HEK293 (cell line): ENCODE measurements around the gene EPHX1.

Experiments
- BCL11A ChIP-seq: fragments of 450-650 bp; formaldehyde crosslinking; IDR thresholded peaks from 2 replicates; pipeline ENCODE4 v1.5.1; 2016; ENCODE audit warnings: low read depth, missing biosample characterization, missing genetic modification characterization
- KLF16 ChIP-seq: fragments of 450-650 bp; formaldehyde crosslinking; IDR thresholded peaks from 2 replicates; pipeline ENCODE4 v1.5.1; 2017; ENCODE audit warnings: missing biosample characterization, missing genetic modification characterization
- KLF8 ChIP-seq: fragments of 450-650 bp; formaldehyde crosslinking; IDR thresholded peaks from 2 replicates; pipeline ENCODE4 v1.5.1; 2016; ENCODE audit warnings: missing biosample characterization, missing genetic modification characterization
- MEIS1 ChIP-seq: sonication (generic); formaldehyde crosslinking; IDR thresholded peaks from 2 replicates; pipeline ENCODE4 v1.8.1; 2022; ENCODE audit warnings: missing genetic modification reagents, mild to moderate bottlenecking, borderline replicate concordance
- OSR2 ChIP-seq: fragments of 450-650 bp; formaldehyde crosslinking; IDR thresholded peaks from 2 replicates; pipeline ENCODE4 v1.5.1; 2016; ENCODE audit warnings: missing biosample characterization, missing genetic modification characterization
- SP7 ChIP-seq: fragments of 450-650 bp; formaldehyde crosslinking; IDR thresholded peaks from 2 replicates; pipeline ENCODE4 v1.5.1; 2016; ENCODE audit warnings: missing biosample characterization, missing genetic modification characterization
- TCF7L2 ChIP-seq: IDR thresholded peaks from 2 replicates; pipeline ENCODE4 v1.6.1; 2011; ENCODE audit warnings: low read depth, mild to moderate bottlenecking, inconsistent platforms, low read length, moderate library complexity, borderline replicate concordance
- WT1 ChIP-seq: fragments of 450-650 bp; formaldehyde crosslinking; IDR thresholded peaks from 2 replicates; pipeline ENCODE4 v1.5.1; 2016; ENCODE audit warnings: missing biosample characterization, missing genetic modification characterization
- ZBTB17 ChIP-seq: fragments of 450-650 bp; formaldehyde crosslinking; IDR thresholded peaks from 2 replicates; pipeline ENCODE4 v1.5.1; 2016; ENCODE audit warnings: missing biosample characterization, missing genetic modification characterization
- ZBTB20 ChIP-seq: fragments of 450-650 bp; formaldehyde crosslinking; IDR thresholded peaks from 2 replicates; pipeline ENCODE4 v1.5.1; 2016; ENCODE audit warnings: missing biosample characterization, missing genetic modification characterization
- ZFP3 ChIP-seq: fragments of 450-650 bp; formaldehyde crosslinking; IDR thresholded peaks from 2 replicates; pipeline ENCODE4 v1.5.1; 2016; ENCODE audit warnings: low read depth, missing biosample characterization, missing genetic modification characterization
- ZNF140 ChIP-seq: fragments of 450-650 bp; formaldehyde crosslinking; IDR thresholded peaks from 2 replicates; pipeline ENCODE4 v1.5.1; 2016; ENCODE audit warnings: missing biosample characterization, missing genetic modification characterization
- ZNF211 ChIP-seq: fragments of 450-650 bp; formaldehyde crosslinking; IDR thresholded peaks from 2 replicates; pipeline ENCODE4 v1.5.1; 2016; ENCODE audit warnings: low read depth, missing biosample characterization, missing genetic modification characterization
- ZNF324 ChIP-seq: fragments of 450-650 bp; formaldehyde crosslinking; IDR thresholded peaks from 2 replicates; pipeline ENCODE4 v1.5.1; 2016; ENCODE audit warnings: missing biosample characterization, missing genetic modification characterization
- ZNF48 ChIP-seq: fragments of 450-650 bp; formaldehyde crosslinking; IDR thresholded peaks from 2 replicates; pipeline ENCODE4 v1.5.1; 2016; ENCODE audit warnings: missing biosample characterization, missing genetic modification characterization
- ZNF501 ChIP-seq: fragments of 450-650 bp; formaldehyde crosslinking; IDR thresholded peaks from 2 replicates; pipeline ENCODE4 v1.5.1; 2016; ENCODE audit warnings: missing biosample characterization, missing genetic modification characterization
- ZNF514 ChIP-seq: fragments of 450-650 bp; formaldehyde crosslinking; IDR thresholded peaks from 2 replicates; pipeline ENCODE4 v1.5.1; 2016; ENCODE audit warnings: missing biosample characterization, missing genetic modification characterization
- ZNF629 ChIP-seq: fragments of 450-650 bp; formaldehyde crosslinking; IDR thresholded peaks from 2 replicates; pipeline ENCODE4 v1.5.1; 2017; ENCODE audit warnings: missing biosample characterization, missing genetic modification characterization
- ZNF654 ChIP-seq: fragments of 450-650 bp; formaldehyde crosslinking; IDR thresholded peaks from 2 replicates; pipeline ENCODE4 v1.5.1; 2016; ENCODE audit warnings: low read depth, missing biosample characterization, missing genetic modification characterization
- ZNF658 ChIP-seq: fragments of 450-650 bp; formaldehyde crosslinking; IDR thresholded peaks from 2 replicates; pipeline ENCODE4; 2016; ENCODE audit warnings: missing biosample characterization, missing genetic modification characterization
- ZNF660 ChIP-seq: fragments of 450-650 bp; IDR thresholded peaks from 2 replicates; pipeline ENCODE4 v1.5.1; 2018; ENCODE audit warnings: missing biosample characterization, mild to moderate bottlenecking, missing genetic modification characterization
- ZNF792 ChIP-seq: fragments of 450-650 bp; formaldehyde crosslinking; IDR thresholded peaks from 2 replicates; pipeline ENCODE4 v1.5.1; 2016; ENCODE audit warnings: missing biosample characterization, missing genetic modification characterization
- TF ChIP-seq, protein P1 (sequence below): fragments of 450-650 bp; formaldehyde crosslinking; IDR thresholded peaks from 2 replicates; pipeline ENCODE4 v1.5.1; 2016; ENCODE audit warnings: missing biosample characterization, missing genetic modification characterization
- TF ChIP-seq, protein P2 (sequence below): fragments of 450-650 bp; formaldehyde crosslinking; IDR thresholded peaks from 2 replicates; pipeline ENCODE4 v1.5.1; 2016; ENCODE audit warnings: missing biosample characterization, missing genetic modification characterization
- TF ChIP-seq, protein P3 (sequence below): fragments of 450-650 bp; formaldehyde crosslinking; IDR thresholded peaks from 2 replicates; pipeline ENCODE4 v1.5.1; 2016; ENCODE audit warnings: missing biosample characterization, missing genetic modification characterization
- TF ChIP-seq, protein P4 (sequence below): fragments of 450-650 bp; formaldehyde crosslinking; IDR thresholded peaks from 2 replicates; pipeline ENCODE4 v1.5.1; 2016; ENCODE audit warnings: missing biosample characterization, missing genetic modification characterization
- TF ChIP-seq, protein P5 (sequence below): fragments of 450-650 bp; formaldehyde crosslinking; IDR thresholded peaks from 2 replicates; pipeline ENCODE4 v1.5.1; 2016; ENCODE audit warnings: missing biosample characterization, missing genetic modification characterization, low read depth
- TF ChIP-seq, protein P6 (sequence below): fragments of 450-650 bp; IDR thresholded peaks from 2 replicates; pipeline ENCODE4 v1.5.1; 2018; ENCODE audit warnings: missing biosample characterization, mild to moderate bottlenecking, missing genetic modification characterization
- TF ChIP-seq, protein P7 (sequence below): fragments of 450-650 bp; formaldehyde crosslinking; IDR thresholded peaks from 2 replicates; pipeline ENCODE4 v1.5.1; 2016; ENCODE audit warnings: missing biosample characterization, missing genetic modification characterization

EPHX1 gene

DNA sequence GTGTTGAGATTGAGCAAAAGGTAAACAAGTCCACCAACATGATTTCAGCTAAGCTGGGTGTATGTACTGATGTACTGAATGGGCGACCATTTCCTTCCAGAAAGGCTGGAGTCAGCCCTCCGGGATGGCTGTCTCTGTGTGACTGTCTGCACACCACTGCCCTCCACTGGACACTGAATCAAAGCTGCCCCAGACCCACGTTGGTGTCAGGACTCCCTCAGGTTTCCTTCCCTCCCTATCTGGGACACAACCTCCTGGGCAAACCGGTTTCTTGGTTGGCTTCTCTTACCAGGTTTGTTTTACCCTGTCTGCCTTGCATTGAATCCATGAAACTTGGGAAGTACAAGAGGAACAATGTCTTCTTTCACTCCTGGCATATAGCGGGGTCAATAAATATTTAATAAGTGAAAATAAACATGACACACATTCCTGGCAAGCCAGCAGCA, 37.6 kb upstream of the EPHX1 start (continued):
- TF ChIP-seq, protein P1, sequence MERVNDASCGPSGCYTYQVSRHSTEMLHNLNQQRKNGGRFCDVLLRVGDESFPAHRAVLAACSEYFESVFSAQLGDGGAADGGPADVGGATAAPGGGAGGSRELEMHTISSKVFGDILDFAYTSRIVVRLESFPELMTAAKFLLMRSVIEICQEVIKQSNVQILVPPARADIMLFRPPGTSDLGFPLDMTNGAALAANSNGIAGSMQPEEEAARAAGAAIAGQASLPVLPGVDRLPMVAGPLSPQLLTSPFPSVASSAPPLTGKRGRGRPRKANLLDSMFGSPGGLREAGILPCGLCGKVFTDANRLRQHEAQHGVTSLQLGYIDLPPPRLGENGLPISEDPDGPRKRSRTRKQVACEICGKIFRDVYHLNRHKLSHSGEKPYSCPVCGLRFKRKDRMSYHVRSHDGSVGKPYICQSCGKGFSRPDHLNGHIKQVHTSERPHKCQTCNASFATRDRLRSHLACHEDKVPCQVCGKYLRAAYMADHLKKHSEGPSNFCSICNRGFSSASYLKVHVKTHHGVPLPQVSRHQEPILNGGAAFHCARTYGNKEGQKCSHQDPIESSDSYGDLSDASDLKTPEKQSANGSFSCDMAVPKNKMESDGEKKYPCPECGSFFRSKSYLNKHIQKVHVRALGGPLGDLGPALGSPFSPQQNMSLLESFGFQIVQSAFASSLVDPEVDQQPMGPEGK: peak; percentile 68
- TF ChIP-seq, protein P2, sequence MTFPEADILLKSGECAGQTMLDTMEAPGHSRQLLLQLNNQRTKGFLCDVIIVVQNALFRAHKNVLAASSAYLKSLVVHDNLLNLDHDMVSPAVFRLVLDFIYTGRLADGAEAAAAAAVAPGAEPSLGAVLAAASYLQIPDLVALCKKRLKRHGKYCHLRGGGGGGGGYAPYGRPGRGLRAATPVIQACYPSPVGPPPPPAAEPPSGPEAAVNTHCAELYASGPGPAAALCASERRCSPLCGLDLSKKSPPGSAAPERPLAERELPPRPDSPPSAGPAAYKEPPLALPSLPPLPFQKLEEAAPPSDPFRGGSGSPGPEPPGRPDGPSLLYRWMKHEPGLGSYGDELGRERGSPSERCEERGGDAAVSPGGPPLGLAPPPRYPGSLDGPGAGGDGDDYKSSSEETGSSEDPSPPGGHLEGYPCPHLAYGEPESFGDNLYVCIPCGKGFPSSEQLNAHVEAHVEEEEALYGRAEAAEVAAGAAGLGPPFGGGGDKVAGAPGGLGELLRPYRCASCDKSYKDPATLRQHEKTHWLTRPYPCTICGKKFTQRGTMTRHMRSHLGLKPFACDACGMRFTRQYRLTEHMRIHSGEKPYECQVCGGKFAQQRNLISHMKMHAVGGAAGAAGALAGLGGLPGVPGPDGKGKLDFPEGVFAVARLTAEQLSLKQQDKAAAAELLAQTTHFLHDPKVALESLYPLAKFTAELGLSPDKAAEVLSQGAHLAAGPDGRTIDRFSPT (tag by site-specific recombination): no peak
- TF ChIP-seq MEIS1 (CRISPR knock-in tag) (no peak; the same call in 1 of the 2 replicates), ZNF501 (peak; percentile 73), SP7 (tag by site-specific recombination) (peak; percentile 72), ZNF792 (tag by site-specific recombination) (peak; percentile 19; the same call in 1 of the 2 replicates), ZNF324 (tag by site-specific recombination) (no peak), OSR2 (tag by site-specific recombination) (no peak), ZNF48 (tag by site-specific recombination) (no peak), KLF8 (tag by site-specific recombination) (0 out of 2 replicates have a peak, but pooled peaks have one; percentile 30), ZBTB20 (tag by site-specific recombination) (no peak), ZNF660 (tag by site-specific recombination) (peak; percentile 97), KLF16 (tag by site-specific recombination) (no peak), ZNF211 (tag by site-specific recombination) (no peak), ZNF514 (no peak), ZNF140 (tag by site-specific recombination) (no peak), WT1 (tag by site-specific recombination) (peak; percentile 57; the same call in 1 of the 2 replicates), BCL11A (tag by site-specific recombination) (no peak), ZNF654 (tag by site-specific recombination) (peak; percentile 98), ZNF658 (no peak), TCF7L2 (no peak), ZBTB17 (tag by site-specific recombination) (peak; percentile 84), ZFP3 (no peak), ZNF629 (tag by site-specific recombination) (peak; percentile 49; the same call in 1 of the 2 replicates)
- TF ChIP-seq, protein P3, sequence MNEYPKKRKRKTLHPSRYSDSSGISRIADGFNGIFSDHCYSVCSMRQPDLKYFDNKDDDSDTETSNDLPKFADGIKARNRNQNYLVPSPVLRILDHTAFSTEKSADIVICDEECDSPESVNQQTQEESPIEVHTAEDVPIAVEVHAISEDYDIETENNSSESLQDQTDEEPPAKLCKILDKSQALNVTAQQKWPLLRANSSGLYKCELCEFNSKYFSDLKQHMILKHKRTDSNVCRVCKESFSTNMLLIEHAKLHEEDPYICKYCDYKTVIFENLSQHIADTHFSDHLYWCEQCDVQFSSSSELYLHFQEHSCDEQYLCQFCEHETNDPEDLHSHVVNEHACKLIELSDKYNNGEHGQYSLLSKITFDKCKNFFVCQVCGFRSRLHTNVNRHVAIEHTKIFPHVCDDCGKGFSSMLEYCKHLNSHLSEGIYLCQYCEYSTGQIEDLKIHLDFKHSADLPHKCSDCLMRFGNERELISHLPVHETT (tag by site-specific recombination): no peak
- TF ChIP-seq, protein P4, sequence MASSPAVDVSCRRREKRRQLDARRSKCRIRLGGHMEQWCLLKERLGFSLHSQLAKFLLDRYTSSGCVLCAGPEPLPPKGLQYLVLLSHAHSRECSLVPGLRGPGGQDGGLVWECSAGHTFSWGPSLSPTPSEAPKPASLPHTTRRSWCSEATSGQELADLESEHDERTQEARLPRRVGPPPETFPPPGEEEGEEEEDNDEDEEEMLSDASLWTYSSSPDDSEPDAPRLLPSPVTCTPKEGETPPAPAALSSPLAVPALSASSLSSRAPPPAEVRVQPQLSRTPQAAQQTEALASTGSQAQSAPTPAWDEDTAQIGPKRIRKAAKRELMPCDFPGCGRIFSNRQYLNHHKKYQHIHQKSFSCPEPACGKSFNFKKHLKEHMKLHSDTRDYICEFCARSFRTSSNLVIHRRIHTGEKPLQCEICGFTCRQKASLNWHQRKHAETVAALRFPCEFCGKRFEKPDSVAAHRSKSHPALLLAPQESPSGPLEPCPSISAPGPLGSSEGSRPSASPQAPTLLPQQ (tag by site-specific recombination): peak; percentile 78
- TF ChIP-seq, protein P5, sequence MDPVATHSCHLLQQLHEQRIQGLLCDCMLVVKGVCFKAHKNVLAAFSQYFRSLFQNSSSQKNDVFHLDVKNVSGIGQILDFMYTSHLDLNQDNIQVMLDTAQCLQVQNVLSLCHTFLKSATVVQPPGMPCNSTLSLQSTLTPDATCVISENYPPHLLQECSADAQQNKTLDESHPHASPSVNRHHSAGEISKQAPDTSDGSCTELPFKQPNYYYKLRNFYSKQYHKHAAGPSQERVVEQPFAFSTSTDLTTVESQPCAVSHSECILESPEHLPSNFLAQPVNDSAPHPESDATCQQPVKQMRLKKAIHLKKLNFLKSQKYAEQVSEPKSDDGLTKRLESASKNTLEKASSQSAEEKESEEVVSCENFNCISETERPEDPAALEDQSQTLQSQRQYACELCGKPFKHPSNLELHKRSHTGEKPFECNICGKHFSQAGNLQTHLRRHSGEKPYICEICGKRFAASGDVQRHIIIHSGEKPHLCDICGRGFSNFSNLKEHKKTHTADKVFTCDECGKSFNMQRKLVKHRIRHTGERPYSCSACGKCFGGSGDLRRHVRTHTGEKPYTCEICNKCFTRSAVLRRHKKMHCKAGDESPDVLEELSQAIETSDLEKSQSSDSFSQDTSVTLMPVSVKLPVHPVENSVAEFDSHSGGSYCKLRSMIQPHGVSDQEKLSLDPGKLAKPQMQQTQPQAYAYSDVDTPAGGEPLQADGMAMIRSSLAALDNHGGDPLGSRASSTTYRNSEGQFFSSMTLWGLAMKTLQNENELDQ: no peak
- TF ChIP-seq, protein P6, sequence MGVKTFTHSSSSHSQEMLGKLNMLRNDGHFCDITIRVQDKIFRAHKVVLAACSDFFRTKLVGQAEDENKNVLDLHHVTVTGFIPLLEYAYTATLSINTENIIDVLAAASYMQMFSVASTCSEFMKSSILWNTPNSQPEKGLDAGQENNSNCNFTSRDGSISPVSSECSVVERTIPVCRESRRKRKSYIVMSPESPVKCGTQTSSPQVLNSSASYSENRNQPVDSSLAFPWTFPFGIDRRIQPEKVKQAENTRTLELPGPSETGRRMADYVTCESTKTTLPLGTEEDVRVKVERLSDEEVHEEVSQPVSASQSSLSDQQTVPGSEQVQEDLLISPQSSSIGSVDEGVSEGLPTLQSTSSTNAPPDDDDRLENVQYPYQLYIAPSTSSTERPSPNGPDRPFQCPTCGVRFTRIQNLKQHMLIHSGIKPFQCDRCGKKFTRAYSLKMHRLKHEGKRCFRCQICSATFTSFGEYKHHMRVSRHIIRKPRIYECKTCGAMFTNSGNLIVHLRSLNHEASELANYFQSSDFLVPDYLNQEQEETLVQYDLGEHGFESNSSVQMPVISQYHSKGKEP (tag by site-specific recombination): no peak
- TF ChIP-seq, protein P7, sequence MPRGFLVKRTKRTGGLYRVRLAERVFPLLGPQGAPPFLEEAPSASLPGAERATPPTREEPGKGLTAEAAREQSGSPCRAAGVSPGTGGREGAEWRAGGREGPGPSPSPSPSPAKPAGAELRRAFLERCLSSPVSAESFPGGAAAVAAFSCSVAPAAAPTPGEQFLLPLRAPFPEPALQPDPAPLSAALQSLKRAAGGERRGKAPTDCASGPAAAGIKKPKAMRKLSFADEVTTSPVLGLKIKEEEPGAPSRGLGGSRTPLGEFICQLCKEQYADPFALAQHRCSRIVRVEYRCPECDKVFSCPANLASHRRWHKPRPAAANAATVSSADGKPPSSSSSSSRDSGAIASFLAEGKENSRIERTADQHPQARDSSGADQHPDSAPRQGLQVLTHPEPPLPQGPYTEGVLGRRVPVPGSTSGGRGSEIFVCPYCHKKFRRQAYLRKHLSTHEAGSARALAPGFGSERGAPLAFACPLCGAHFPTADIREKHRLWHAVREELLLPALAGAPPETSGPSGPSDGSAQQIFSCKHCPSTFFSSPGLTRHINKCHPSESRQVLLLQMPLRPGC (tag by site-specific recombination): no peak
